ENCODE measurements around the gene TRMT112. TPM values are rescaled to one million over a fixed set of nuclear protein-coding genes. Genes with fewer than 3 reads are reported as not detected.
"Not testable (repeated sequence)": the region's sequence is repeated elsewhere in the genome, so short reads cannot be mapped to it uniquely, and the experiment has no call there.

The TRMT112 gene
- total RNA-seq, 4 donors from 2014 or later = 202 to 248 (median 211) TPM

GRCh38 chr11:64314805-64315561 lies 2.4 kb downstream of the TRMT112 start:
- no peak for DNase-seq
- Histone ChIP-seq H3K9me3 (no peaks in the 10 kb centered on the region), H3K4me1 (peaks cover 48 to 87% (median 58%) of the 10 kb centered on the region in 3 donors), H3K27ac (peak overlapping the region in 3 of 4 donors; percentile 48 to 83 (median 72)), H3K27me3 (no peaks in the 10 kb centered on the region), H3K36me3 (peaks cover 7 to 31% (median 26%) of the 10 kb centered on the region in 3 donors), H3K4me3 (no peak overlapping the region)
- WGBS, 2 donors = 84 to 86% methylated on average over 15 to 18 of the region's 24 CpGs
- no peak for TF ChIP-seq CTCF (IDR thresholded peaks at IDR 0.05)
- intact Hi-C loops (cut with DNase I) = no loop called here

- 81 to 83% methylated on average over 8 to 15 of the region's 19 CpGs for WGBS, 2 donors
- Histone ChIP-seq H3K27ac (peak overlapping the region; percentile 48 to 83 (median 74)), H3K27me3 (no peaks in the 10 kb centered on the region), H3K9me3 (no peaks in the 10 kb centered on the region), H3K36me3 (peaks cover 7 to 31% (median 26%) of the 10 kb centered on the region in 3 donors), H3K4me3 (peak overlapping the region in 2 of 4 donors; percentile 6 to 35), H3K4me1 (peaks cover 41 to 85% (median 51%) of the 10 kb centered on the region in 3 donors)
- intact Hi-C loops (cut with DNase I) = no loop called here
- DNase-seq = no peak
- no peak for TF ChIP-seq POLR2A (IDR thresholded peaks at IDR 0.05)
- TF ChIP-seq CTCF (IDR thresholded peaks at IDR 0.05) = no peak
Observed at GRCh38 chr11:64314146-64314804, 3.1 kb downstream of the TRMT112 start.

GRCh38 chr11:64313491-64314145 lies 3.7 kb downstream of the TRMT112 start:
- H3K36me3 ChIP-seq = peaks cover 7 to 37% (median 26%) of the 10 kb centered on the region in 3 donors
- H3K4me3 ChIP-seq = peak overlapping the region in 2 of 4 donors; percentile 6 to 35
- H3K27ac ChIP-seq = peak overlapping the region; percentile 48 to 83 (median 74)
- H3K27me3 ChIP-seq = no peaks in the 10 kb centered on the region
- no peak for DNase-seq
- TF ChIP-seq POLR2A (IDR thresholded peaks at IDR 0.05) (no peak), CTCF (IDR thresholded peaks at IDR 0.05) (no peak)
- 58 to 65% methylated on average over 2 to 10 of the region's 18 CpGs for WGBS, 2 donors
- peaks cover 35 to 78% (median 45%) of the 10 kb centered on the region in 3 donors for H3K4me1 ChIP-seq
- no peaks in the 10 kb centered on the region for H3K9me3 ChIP-seq
- intact Hi-C loops (cut with DNase I) = no loop called here

GRCh38 chr11:64312947-64313346 lies 4.4 kb downstream of the TRMT112 start:
- Histone ChIP-seq H3K9me3 (no peaks in the 10 kb centered on the region), H3K4me1 (peaks cover 31 to 79% (median 45%) of the 10 kb centered on the region in 3 donors), H3K36me3 (peaks cover 7 to 44% (median 26%) of the 10 kb centered on the region in 3 donors), H3K27me3 (no peaks in the 10 kb centered on the region), H3K27ac (peak overlapping the region; percentile 48 to 83 (median 74)), H3K4me3 (no peak overlapping the region)
- TF ChIP-seq POLR2A (IDR thresholded peaks at IDR 0.05) (no peak), CTCF (IDR thresholded peaks at IDR 0.05) (no peak)
- WGBS, 2 donors = 49 to 68% methylated on average over 10 of the region's 10 CpGs
- intact Hi-C loops (cut with DNase I) = no loop called here
- no peak for DNase-seq

- Histone ChIP-seq H3K4me1 (peaks cover 32 to 73% (median 39%) of the 10 kb centered on the region in 3 donors), H3K27ac (peak overlapping the region in 1 of 4 donors; percentile 95), H3K36me3 (peaks cover 0 to 24% (median 0%) of the 10 kb centered on the region in 3 donors)
- H3K9me3 ChIP-seq; H3K4me3 ChIP-seq; DNase-seq; intact Hi-C loops (cut with DNase I); H3K27me3 ChIP-seq: not testable (repeated sequence)
- 76 to 90% methylated on average over 4 of the region's 5 CpGs for WGBS, 2 donors
Observed at GRCh38 chr11:64307795-64308194, 9.6 kb downstream of the TRMT112 start.
